ENCODE data around the gene HSBP1.

The HSBP1 gene

GRCh38 chr16:83863682-83864081 lies 55.9 kb downstream of the HSBP1 start:
- no peak overlapping the region for H3K27ac ChIP-seq
- H3K4me3 ChIP-seq, result no peak overlapping the region

Measured in skin epidermis (tissue), 12 donors.